ENCODE measurements around the gene SH3TC1.

DNA sequence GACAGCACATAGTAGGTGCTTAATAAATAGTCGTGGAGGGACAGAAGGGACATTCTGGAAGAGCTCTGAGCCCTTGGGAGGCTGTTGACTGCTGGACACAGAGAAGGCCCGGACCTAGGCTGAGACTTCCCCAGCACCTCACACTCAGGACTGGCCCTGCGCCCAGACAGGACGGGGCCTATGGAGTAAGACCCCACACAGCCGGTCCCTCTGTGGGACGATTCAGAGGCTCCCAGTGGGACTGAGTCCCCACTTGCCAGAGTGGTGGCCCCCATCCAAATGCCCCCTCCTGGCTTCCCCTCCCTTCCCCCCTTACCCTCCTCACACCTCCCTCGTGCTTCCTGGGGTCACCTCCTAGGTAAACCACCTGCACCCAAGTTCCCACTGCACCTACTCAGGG is 49.4 kb upstream of the SH3TC1 start:
- no peak for TF ChIP-seq POLR2A (IDR thresholded peaks at IDR 0.05)
- TF ChIP-seq, protein P1, sequence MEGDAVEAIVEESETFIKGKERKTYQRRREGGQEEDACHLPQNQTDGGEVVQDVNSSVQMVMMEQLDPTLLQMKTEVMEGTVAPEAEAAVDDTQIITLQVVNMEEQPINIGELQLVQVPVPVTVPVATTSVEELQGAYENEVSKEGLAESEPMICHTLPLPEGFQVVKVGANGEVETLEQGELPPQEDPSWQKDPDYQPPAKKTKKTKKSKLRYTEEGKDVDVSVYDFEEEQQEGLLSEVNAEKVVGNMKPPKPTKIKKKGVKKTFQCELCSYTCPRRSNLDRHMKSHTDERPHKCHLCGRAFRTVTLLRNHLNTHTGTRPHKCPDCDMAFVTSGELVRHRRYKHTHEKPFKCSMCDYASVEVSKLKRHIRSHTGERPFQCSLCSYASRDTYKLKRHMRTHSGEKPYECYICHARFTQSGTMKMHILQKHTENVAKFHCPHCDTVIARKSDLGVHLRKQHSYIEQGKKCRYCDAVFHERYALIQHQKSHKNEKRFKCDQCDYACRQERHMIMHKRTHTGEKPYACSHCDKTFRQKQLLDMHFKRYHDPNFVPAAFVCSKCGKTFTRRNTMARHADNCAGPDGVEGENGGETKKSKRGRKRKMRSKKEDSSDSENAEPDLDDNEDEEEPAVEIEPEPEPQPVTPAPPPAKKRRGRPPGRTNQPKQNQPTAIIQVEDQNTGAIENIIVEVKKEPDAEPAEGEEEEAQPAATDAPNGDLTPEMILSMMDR (IDR thresholded peaks at IDR 0.05) = no peak
